SK-N-SH (cell line): ENCODE data around the gene CD302.

Experiments
- EP300 ChIP-seq, 2 experiments: IDR thresholded peaks; 2 replicates each; pipeline versions ENCODE4 v1.4.0 to v1.6.1; 2012; ENCODE audit warnings: borderline replicate concordance in 1 of 2, low read depth in 1 of 2, low read length in 1 of 2
- POLR2AphosphoS5 ChIP-seq: IDR thresholded peaks from 2 replicates; pipeline ENCODE4 v1.6.1; 2012; ENCODE audit warnings: low read depth, low read length
- SIN3A ChIP-seq: IDR thresholded peaks from 2 replicates; pipeline ENCODE4 v1.6.1; 2012; ENCODE audit warnings: low read depth, mild to moderate bottlenecking, low read length, moderate library complexity, borderline replicate concordance
- SMC3 ChIP-seq: IDR thresholded peaks from 2 replicates; pipeline ENCODE4 v1.6.1; 2012; ENCODE audit warnings: low read depth, low read length, improper control_type of control experiment
- YY1 ChIP-seq: IDR thresholded peaks from 2 replicates; pipeline ENCODE4 v1.4.0; 2012; ENCODE audit warnings: low read depth, mild to moderate bottlenecking

GRCh38 chr2:159797543-159798375 is at the start of gene CD302:
- no peak for TF ChIP-seq YY1
- TF ChIP-seq SIN3A: no peak
- TF ChIP-seq SMC3: no peak
- TF ChIP-seq EP300 (IDR thresholded peaks at IDR 0.05; ENCODE audit: borderline replicate concordance in 1 of 2, low read depth in 1 of 2, low read length in 1 of 2): no peak
- no peak for TF ChIP-seq POLR2AphosphoS5
